ENCODE data around the gene IL25. TPM values are rescaled to one million over a fixed set of nuclear protein-coding genes. Genes with fewer than 3 reads are reported as not detected.
A peak's percentile ranks its signal among the peaks of the same experiment; 100 is the strongest.

Gene IL25
- polyA plus RNA-seq, 1 of the 3 experiments (the other 2 are of a cell fraction), result not detected

DNA sequence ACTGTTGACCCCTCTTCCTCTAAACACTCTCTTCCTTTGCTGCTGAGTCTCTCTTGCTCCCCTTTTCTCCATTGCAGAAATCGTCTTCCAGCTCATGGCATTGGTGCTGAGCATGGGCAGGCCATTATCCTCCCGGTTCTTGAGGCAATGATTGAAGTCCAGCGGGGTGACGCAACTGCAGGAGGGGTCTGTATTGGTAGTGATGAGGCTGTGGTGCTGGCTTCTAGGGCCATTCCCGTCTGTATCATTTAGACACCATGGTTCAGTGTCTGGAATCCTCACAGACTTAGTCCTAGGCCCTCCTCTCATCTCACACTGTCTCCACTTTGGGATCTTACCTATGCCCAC, 19.2 kb upstream of the IL25 start:
- H3K4me2 ChIP-seq, result peak overlapping the region; percentile 96; the same call in 1 of the 2 replicates
- peaks cover 0 to 12% of the 10 kb centered on the region in 2 experiments; a peak in 1 of 4 replicates for H3K4me1 ChIP-seq (ENCODE audit: control insufficient read depth in 1 of 2, insufficient read depth in 2 of 2, low read depth in 1 of 2, low read length in 1 of 2)
- no peaks in the 10 kb centered on the region for H4K20me1 ChIP-seq (ENCODE audit: insufficient read depth)
- H3K27ac ChIP-seq (ENCODE audit: low read depth in 2 of 2, low read length in 1 of 2), result peak overlapping the region in 1 of 2 experiments; percentile 92; a peak in 1 of 4 replicates
- no peaks in the 10 kb centered on the region for H3F3A ChIP-seq (replicated peaks; ENCODE audit: insufficient read depth)
- DNase-seq, result no peak
- no peak overlapping the region for H3K9ac ChIP-seq
- H3K9me3 ChIP-seq, result no peaks in the 10 kb centered on the region
- POLR2A ChIA-PET, result interaction anchor here (0.6 to 4.1 kb wide), 5 partner anchors 9 to 114 kb away, joined by 4 to 45 read pairs (median 8); partner anchors contain the start of genes EFS and PABPN1
- no peak overlapping the region; the same call in 1 of the 2 replicates for H2AFZ ChIP-seq (ENCODE audit: low read depth)
- TF ChIP-seq TAF1 (IDR thresholded peaks at IDR 0.05; ENCODE audit: borderline replicate concordance, low read depth, low read length) (no peak), GATA2 (CRISPR knock-in tag; IDR thresholded peaks at IDR 0.05) (no peak), SMC3 (IDR thresholded peaks at IDR 0.05; ENCODE audit: low read depth, low read length) (no peak), EZH2phosphoT487 (IDR thresholded peaks at IDR 0.05; ENCODE audit: borderline replicate concordance, low read depth) (no peak), NRF1 (IDR thresholded peaks at IDR 0.05; ENCODE audit: low read depth, low read length) (no peak), YY1 (IDR thresholded peaks at IDR 0.05; ENCODE audit: low read depth) (no peak), FOXM1 (IDR thresholded peaks at IDR 0.05; ENCODE audit: low read depth) (no peak), MEF2A (IDR thresholded peaks at IDR 0.05; ENCODE audit: borderline replicate concordance, low read depth) (no peak), TEAD4 (IDR thresholded peaks at IDR 0.05; ENCODE audit: borderline replicate concordance, insufficient read depth) (no peak)
- TF ChIP-seq, protein P1, sequence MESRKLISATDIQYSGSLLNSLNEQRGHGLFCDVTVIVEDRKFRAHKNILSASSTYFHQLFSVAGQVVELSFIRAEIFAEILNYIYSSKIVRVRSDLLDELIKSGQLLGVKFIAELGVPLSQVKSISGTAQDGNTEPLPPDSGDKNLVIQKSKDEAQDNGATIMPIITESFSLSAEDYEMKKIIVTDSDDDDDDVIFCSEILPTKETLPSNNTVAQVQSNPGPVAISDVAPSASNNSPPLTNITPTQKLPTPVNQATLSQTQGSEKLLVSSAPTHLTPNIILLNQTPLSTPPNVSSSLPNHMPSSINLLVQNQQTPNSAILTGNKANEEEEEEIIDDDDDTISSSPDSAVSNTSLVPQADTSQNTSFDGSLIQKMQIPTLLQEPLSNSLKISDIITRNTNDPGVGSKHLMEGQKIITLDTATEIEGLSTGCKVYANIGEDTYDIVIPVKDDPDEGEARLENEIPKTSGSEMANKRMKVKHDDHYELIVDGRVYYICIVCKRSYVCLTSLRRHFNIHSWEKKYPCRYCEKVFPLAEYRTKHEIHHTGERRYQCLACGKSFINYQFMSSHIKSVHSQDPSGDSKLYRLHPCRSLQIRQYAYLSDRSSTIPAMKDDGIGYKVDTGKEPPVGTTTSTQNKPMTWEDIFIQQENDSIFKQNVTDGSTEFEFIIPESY (IDR thresholded peaks at IDR 0.05; ENCODE audit: borderline replicate concordance, low read depth), result no peak
- TF ChIP-seq, protein P2, sequence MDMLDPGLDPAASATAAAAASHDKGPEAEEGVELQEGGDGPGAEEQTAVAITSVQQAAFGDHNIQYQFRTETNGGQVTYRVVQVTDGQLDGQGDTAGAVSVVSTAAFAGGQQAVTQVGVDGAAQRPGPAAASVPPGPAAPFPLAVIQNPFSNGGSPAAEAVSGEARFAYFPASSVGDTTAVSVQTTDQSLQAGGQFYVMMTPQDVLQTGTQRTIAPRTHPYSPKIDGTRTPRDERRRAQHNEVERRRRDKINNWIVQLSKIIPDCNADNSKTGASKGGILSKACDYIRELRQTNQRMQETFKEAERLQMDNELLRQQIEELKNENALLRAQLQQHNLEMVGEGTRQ (IDR thresholded peaks at IDR 0.05; ENCODE audit: borderline replicate concordance, low read depth, low read length), result no peak
- no peak overlapping the region; a peak in 1 of 4 replicates for H3K4me3 ChIP-seq (ENCODE audit: low read depth in 2 of 2, low read length in 1 of 2)
- H3K27me3 ChIP-seq (ENCODE audit: insufficient read depth), result no peaks in the 10 kb centered on the region
- H3K36me3 ChIP-seq (replicated peaks in 1 of 2; ENCODE audit: control insufficient read depth in 1 of 2, insufficient read depth in 2 of 2, low read length in 1 of 2), result peaks cover 0 to 4% of the 10 kb centered on the region in 2 experiments
- WGBS (ENCODE audit: low lambda C conversion rate), result 79% methylated on average over 5 of the region's 5 CpGs
- H3K9me2 ChIP-seq, result no peaks in the 10 kb centered on the region
- H3K79me2 ChIP-seq (ENCODE audit: insufficient read depth), result no peaks in the 10 kb centered on the region
- CTCF ChIA-PET, result interaction anchor here (1.0 to 4.0 kb wide), 11 partner anchors 8 to 206 kb away, joined by 3 to 30 read pairs (median 5); partner anchors contain the start of genes EFS and PABPN1

DNA sequence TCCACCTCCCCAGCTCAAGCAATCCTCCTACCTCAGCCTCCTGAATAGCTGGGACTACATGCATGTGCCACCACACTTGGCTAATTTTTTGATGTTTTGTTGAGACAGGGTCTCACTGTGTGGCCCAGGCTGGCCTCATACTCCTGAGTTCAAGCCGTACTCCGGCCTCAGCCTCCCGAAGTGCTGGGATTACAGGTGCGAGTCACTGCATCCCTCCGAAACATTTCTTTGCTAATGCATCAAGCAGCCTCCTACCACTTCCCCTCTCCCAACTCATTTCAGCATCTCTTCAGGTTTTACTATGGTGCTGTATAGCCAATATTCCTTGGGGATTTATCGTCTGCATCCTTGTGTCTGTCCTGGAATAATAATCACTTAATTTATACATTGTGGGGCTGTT, 17.6 kb upstream of the IL25 start:
- ChIA-PET POLR2A (interaction anchor here (4.1 kb wide), 1 partner anchor 11 kb away, joined by 45 read pairs; the partner anchor contains the start of gene EFS), CTCF (interaction anchor here (1.1 to 4.0 kb wide), 5 partner anchors 10 to 124 kb away, joined by 3 to 21 read pairs (median 6); partner anchors contain the start of gene EFS)
- Histone ChIP-seq H3K27ac (ENCODE audit: low read depth in 2 of 2, low read length in 1 of 2) (no peak overlapping the region), H4K20me1 (ENCODE audit: insufficient read depth) (no peaks in the 10 kb centered on the region), H2AFZ (ENCODE audit: low read depth) (no peak overlapping the region), H3K79me2 (ENCODE audit: insufficient read depth) (no peaks in the 10 kb centered on the region), H3K9me3 (no peaks in the 10 kb centered on the region), H3K4me2 (no peak overlapping the region), H3K9ac (no peak overlapping the region), H3K27me3 (ENCODE audit: insufficient read depth) (no peaks in the 10 kb centered on the region), H3K4me3 (ENCODE audit: low read depth in 2 of 2, low read length in 1 of 2) (no peak overlapping the region), H3K4me1 (ENCODE audit: control insufficient read depth in 1 of 2, insufficient read depth in 2 of 2, low read depth in 1 of 2, low read length in 1 of 2) (peaks cover 0 to 12% of the 10 kb centered on the region in 2 experiments; a peak in 1 of 4 replicates), H3F3A (replicated peaks; ENCODE audit: insufficient read depth) (no peaks in the 10 kb centered on the region), H3K36me3 (replicated peaks in 1 of 2; ENCODE audit: control insufficient read depth in 1 of 2, insufficient read depth in 2 of 2, low read length in 1 of 2) (peaks cover 0 to 2% of the 10 kb centered on the region in 2 experiments), H3K9me2 (no peaks in the 10 kb centered on the region)
- DNase-seq, result no peak
- WGBS (ENCODE audit: low lambda C conversion rate), result 80% methylated on average over 6 of the region's 6 CpGs
- no peak for TF ChIP-seq POLR2AphosphoS5 (IDR thresholded peaks at IDR 0.05; ENCODE audit: low read depth, low read length)
- TF ChIP-seq, protein P3, sequence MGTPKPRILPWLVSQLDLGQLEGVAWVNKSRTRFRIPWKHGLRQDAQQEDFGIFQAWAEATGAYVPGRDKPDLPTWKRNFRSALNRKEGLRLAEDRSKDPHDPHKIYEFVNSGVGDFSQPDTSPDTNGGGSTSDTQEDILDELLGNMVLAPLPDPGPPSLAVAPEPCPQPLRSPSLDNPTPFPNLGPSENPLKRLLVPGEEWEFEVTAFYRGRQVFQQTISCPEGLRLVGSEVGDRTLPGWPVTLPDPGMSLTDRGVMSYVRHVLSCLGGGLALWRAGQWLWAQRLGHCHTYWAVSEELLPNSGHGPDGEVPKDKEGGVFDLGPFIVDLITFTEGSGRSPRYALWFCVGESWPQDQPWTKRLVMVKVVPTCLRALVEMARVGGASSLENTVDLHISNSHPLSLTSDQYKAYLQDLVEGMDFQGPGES (IDR thresholded peaks at IDR 0.05; ENCODE audit: low read depth, low read length), result no peak
- TF ChIP-seq CHD2 (IDR thresholded peaks at IDR 0.05; ENCODE audit: low read length, partially characterized antibody), result no peak
- TF ChIP-seq RCOR1 (IDR thresholded peaks at IDR 0.05; ENCODE audit: low read length), result no peak
- no peak for TF ChIP-seq GABPA (IDR thresholded peaks at IDR 0.05; ENCODE audit: low read depth)
- TF ChIP-seq JUND (IDR thresholded peaks at IDR 0.05), result no peak
- TF ChIP-seq, protein P4, sequence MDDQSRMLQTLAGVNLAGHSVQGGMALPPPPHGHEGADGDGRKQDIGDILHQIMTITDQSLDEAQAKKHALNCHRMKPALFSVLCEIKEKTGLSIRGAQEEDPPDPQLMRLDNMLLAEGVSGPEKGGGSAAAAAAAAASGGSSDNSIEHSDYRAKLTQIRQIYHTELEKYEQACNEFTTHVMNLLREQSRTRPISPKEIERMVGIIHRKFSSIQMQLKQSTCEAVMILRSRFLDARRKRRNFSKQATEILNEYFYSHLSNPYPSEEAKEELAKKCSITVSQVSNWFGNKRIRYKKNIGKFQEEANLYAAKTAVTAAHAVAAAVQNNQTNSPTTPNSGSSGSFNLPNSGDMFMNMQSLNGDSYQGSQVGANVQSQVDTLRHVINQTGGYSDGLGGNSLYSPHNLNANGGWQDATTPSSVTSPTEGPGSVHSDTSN (IDR thresholded peaks at IDR 0.05), result no peak
- no peak for TF ChIP-seq NRF1 (IDR thresholded peaks at IDR 0.05; ENCODE audit: low read depth, low read length)
- no peak for TF ChIP-seq RFX5 (IDR thresholded peaks at IDR 0.05; ENCODE audit: low read length)
- no peak for TF ChIP-seq FOSL2 (IDR thresholded peaks at IDR 0.05; ENCODE audit: borderline replicate concordance, low read depth)
- TF ChIP-seq SIN3A (IDR thresholded peaks at IDR 0.05; ENCODE audit: borderline replicate concordance, low read depth, low read length), result no peak
- no peak for TF ChIP-seq YY1 (IDR thresholded peaks at IDR 0.05; ENCODE audit: low read depth)
- no peak for TF ChIP-seq FOXJ3 (CRISPR knock-in tag; IDR thresholded peaks at IDR 0.05)
- TF ChIP-seq, protein P2 (IDR thresholded peaks at IDR 0.05; ENCODE audit: borderline replicate concordance, low read depth, low read length), result no peak
- TF ChIP-seq FOXM1 (IDR thresholded peaks at IDR 0.05; ENCODE audit: low read depth), result no peak
